GM10266 (cell line): ENCODE measurements around the gene GRM8.

Experiments
- DNase-seq: peaks from one replicate; pipeline ENCODE4 v3.0.0; 2012; ENCODE audit errors: extremely low spot score
- TF ChIP-seq, protein P1 (sequence below): IDR thresholded peaks from 2 replicates; pipeline ENCODE4 v1.5.1; 2012; ENCODE audit warnings: mild to moderate bottlenecking, low read depth; ENCODE audit not compliant: control insufficient read depth, insufficient read depth; ENCODE audit errors: missing control alignments

GRM8 gene

DNA sequence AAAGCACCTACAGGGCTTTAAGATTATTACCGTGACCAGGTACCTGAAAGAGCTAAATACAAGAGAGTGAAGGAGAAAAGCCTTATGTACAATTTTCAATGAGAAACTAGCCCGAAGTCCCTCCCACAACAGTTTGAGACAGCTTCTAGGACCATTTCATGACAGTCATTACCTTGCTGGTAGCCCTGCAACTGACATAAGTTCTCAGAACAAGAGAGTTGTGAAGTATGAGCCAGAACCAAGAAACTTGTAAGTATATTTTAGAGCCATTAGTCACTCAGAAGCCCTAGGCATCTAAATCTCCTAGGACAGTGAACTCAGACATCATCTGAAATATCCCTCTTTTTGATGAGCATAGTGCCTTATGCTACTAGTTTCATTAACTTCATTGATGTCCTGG, 792.1 kb downstream of the GRM8 start:
- TF ChIP-seq, protein P1, sequence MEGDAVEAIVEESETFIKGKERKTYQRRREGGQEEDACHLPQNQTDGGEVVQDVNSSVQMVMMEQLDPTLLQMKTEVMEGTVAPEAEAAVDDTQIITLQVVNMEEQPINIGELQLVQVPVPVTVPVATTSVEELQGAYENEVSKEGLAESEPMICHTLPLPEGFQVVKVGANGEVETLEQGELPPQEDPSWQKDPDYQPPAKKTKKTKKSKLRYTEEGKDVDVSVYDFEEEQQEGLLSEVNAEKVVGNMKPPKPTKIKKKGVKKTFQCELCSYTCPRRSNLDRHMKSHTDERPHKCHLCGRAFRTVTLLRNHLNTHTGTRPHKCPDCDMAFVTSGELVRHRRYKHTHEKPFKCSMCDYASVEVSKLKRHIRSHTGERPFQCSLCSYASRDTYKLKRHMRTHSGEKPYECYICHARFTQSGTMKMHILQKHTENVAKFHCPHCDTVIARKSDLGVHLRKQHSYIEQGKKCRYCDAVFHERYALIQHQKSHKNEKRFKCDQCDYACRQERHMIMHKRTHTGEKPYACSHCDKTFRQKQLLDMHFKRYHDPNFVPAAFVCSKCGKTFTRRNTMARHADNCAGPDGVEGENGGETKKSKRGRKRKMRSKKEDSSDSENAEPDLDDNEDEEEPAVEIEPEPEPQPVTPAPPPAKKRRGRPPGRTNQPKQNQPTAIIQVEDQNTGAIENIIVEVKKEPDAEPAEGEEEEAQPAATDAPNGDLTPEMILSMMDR, result no peak
- DNase-seq, result no peak

DNA sequence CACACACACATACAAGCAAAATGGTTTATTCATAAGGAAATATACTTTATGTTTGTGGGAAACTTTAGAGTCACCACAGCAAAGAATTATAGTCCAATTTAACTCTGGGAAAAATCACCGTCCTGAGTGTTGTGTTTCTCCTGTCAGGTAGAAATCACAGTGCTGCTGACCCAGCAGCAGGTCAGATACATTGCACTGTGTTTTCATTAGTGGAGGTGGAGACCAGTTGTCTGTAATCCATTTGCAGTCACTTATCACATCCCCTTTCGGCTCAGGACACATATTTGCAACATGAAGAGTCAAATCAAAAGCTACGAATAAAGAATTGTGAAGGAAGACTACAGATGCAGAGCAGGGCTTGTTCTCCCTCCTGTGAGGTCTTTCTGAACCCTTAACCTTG, 799.6 kb downstream of the GRM8 start:
- DNase-seq, result no peak
- TF ChIP-seq, protein P1, result no peak

DNA sequence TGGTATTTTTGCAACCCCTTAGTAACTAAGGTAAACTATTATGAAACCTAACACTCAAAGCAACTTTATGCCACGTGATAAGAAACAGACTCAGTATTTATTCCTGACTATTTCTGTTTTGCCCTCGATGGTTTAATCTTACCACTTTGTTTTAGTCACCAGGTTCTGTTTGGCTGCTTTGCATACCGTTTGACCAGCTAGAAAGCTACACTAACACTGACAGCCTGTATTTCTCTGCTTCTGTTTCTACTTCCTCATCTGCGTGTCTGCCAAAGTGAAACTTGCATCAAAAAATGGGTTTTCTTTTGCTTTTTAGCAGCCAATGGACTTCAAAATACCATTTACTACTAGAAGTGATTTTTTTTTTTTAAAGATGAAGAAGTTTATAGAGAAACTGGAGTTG, 802.5 kb downstream of the GRM8 start:
- DNase-seq, result peak; percentile 32
- TF ChIP-seq, protein P1, result no peak

DNA sequence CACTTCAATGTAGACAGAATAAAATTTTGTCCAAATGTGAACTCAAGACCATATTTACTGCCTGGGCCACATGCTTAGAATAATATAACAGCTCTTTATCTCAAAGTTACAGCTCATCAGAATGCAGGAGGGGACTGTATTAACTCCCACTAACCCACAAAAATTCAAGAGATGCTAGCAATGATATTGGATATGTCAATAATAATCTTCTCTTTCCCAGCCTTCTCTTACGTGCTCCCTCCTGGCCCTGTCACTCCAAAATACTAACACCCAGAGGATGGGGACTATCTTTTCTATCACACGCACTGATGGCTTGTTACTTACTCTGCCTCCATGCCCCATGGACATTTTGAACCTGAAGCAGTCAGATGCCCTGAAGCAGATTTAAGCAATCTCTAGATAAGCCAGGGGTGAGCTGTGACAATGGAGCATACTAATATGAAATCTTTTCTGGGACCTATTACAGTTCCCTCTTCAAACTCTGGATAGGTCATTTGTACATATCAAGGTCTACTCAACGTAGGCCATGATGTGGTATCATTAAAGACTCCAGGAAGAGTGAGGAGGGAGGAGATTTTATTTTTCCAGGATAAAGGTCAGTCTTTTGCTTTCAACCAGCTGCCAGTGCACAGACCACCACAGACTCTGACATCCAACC, 803.0 kb downstream of the GRM8 start:
- DNase-seq, result no peak
- TF ChIP-seq, protein P1, result no peak

DNA sequence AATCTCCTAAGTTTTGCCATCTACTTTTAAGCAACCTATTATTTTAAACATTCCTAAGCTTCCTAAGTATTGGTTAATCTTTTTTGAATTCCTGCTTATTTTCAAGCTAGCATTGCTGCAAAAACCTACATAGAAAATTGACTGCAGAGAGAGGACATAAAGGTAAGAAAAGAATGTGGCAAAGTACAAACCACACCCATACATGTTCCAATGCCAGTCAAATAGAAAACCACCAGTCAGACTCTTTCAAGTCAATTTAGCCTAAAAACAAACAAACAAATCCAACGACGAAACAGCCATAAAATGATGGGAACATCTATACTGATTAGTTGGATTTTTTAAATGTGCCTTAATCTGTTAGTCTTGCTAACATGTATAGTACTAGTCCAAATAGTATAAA, 804.8 kb downstream of the GRM8 start:
- no peak for DNase-seq
- TF ChIP-seq, protein P1, result no peak

DNA sequence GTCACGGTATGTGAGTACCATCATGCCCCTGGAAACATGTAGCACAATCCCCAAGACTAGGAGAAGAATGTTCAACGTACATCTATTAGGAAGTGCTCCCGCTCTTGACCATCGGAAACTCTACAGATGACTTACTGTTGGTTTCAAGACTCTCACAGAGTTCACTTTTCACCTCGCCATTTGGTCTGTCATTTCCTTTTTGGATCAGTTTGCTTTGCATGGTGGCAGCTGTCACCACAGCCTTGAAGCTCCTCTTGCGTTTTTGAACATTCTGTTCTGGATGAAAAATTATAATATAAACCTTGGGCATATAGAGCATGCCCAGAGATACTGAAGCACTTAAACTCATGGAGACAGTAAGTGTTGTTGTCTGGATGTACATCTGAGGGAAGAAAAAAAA, 806.8 kb downstream of the GRM8 start:
- TF ChIP-seq, protein P1, result no peak
- no peak for DNase-seq

DNA sequence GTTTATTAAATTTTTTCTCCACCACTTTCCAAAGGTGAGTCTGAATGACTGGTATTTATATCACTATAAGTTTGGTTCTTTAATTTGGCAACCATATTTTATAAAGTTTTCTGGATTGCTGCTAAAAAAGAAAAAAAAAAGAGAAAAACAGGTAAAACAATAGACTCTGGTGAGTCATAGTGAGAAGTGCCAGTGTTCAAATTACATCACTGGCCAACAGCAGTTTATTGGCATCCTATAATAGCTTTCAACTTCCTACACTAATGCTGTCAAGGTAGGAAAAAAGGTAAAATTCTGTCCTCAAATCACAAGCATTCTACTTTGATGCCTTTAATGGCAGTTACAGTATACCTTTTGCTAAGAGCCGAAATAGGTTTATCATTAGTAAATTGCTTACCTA, 808.8 kb downstream of the GRM8 start:
- TF ChIP-seq, protein P1, result no peak
- DNase-seq, result no peak
